COLO668 (cell line): ENCODE data around the gene ARHGAP23.
"Not testable (repeated sequence)": the region's sequence is repeated elsewhere in the genome, so short reads cannot be mapped to it uniquely, and the experiment has no call there.

ENCODE experiments used
- DNase-seq: peaks from one replicate; lab custom pipeline; 2025; ENCODE audit not compliant: unreplicated experiment; lab: John Stamatoyannopoulos, UW

ARHGAP23 gene

DNA sequence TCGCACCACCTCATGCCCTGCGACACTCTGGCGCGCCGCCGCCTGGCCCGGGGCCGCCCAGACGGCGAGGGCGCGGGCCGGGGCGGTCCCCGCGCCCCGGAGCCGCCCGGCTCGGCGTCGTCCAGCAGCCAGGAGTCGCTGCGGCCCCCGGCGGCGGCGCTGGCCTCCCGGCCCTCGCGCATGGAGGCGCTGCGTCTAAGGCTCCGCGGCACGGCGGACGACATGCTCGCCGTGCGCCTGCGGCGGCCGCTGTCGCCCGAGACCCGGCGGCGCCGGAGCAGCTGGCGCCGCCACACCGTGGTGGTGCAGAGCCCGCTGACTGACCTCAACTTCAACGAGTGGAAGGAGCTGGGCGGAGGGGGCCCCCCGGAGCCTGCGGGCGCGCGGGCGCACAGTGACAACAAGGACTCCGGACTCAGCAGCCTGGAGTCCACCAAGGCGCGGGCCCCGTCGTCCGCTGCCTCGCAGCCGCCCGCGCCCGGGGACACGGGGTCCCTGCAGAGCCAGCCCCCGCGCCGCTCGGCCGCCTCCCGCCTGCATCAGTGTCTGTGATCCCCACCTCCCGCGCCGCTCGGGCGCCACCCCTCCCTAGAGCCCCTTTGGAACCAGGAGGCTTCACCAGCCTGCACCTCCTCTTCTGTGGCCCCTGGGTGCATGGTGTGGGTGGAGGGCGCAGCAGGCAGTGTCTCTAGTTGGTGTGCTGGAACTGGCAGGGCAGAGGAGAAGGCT is 82.3 kb downstream of the ARHGAP23 start:
- peak; percentile 38 for DNase-seq

GRCh38 chr17:38511150-38512108 is 83.2 kb downstream of the ARHGAP23 start:
- DNase-seq, result no peak

DNA sequence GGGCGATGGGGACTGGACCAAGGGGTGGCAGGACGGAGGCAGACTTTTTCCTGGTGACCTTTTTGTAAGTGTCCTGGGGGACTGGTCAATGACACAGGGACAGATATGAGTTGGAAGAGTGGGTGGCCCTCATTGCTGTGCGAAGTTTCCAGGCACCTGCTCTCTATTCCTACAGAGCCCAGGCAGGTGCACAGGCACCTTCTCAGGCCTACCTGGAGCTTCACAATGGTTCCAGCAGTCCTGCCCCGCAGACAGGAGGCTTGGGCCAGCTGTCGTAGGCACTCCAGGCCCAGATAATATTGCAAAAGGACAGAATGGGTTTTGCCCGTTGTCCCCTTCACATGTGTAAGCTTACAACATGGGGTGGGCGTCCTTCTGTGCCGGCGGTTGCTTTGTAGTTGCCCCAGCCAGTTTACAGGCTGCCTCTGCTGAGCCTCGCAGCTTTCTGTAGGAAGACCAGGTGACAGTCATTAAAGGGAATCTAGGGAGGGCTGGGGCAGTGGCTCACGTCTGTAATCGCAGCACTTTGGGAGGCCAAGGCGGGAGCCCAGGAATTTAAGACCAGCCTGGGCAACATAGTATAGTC is 84.3 kb downstream of the ARHGAP23 start:
- DNase-seq, result no peak

GRCh38 chr17:38526526-38526925 is 98.3 kb downstream of the ARHGAP23 start:
- not testable (repeated sequence) for DNase-seq

DNA sequence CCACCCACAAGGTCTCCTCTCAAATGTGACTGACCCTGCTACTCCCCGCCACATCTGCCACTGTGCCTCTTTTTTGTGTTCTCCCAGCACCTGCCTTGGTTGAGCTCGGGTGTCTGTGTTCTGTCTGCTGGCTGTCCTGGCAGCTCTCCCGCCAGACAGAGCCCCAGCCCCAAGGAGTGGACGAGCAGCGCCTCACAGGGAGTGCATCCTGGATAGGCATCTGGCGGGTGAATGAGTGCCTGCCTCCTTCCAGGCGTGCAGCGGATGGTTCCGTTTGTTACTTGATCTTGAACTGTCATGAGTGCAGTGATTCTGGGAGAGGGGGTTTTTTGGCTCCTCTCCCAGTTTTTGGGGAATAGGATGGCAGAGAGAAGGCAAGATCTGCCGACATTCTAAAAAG is 99.9 kb downstream of the ARHGAP23 start:
- DNase-seq, result not testable (repeated sequence)

DNA sequence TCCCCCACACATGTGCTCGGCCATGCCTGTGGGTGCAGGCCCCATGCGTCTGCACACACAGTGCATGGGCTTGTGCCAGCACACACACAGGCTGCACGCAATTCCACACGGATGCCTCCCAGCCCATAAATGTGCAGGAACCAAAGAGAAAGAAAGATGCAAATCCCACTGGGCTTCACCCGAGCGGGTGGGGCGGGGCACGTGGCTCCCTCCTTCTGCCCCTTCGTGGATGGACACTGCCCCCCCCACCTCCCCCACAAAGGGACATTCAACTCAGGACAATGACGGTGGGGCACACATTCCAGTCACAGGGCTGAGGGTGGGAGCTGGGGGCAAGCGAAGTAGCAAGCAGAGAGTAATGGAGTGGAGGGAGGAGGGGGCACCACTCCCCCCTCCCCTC is 102.6 kb downstream of the ARHGAP23 start:
- not testable (repeated sequence) for DNase-seq

DNA sequence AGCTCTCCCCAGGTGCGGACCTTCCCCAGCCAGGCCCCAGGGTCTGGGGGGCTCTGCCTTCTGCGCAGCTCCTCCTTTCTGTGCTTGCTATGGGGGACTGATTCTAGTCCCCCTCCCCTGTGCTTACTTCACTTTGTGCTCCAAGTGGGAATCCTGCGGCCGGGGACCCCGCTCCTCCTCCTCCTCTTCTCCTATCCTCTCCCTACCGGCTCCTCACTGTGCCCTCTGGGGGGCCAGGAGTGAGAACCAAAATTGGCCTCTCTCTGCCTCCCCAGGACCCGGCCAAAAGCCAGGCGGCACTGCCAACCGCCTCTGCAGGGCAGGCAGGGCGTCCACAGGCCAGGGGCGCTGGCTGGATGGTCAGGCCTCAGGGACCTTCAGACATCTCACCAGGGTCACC is 103.5 kb downstream of the ARHGAP23 start:
- DNase-seq, result not testable (repeated sequence)

- no peak for DNase-seq
Observed at GRCh38 chr17:38532451-38532850, 104.2 kb downstream of the ARHGAP23 start.

DNA sequence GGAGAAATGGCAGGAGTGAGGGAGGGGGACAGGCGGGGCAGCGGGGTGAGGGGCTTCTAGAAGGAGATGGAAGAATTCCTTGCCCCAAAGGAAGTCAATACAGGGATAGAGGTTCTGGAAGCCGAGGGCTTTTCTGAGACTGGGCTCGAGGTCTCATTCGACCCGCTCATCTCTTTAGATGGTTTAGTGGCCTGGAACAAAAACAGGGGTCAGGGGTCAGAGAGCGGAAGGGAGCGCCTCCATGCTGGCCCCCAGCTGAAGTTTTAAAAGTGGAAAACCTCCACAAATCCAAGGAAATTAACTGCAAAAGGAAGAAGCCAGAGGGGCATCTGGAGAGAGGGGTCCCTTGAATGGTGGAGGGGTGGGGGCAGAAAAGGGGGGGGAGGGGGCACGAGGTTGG is 105.0 kb downstream of the ARHGAP23 start:
- DNase-seq, result no peak

- DNase-seq, result no peak
Observed at GRCh38 chr17:38533866-38534497, 105.7 kb downstream of the ARHGAP23 start.

GRCh38 chr17:38534498-38534885 is 106.2 kb downstream of the ARHGAP23 start:
- DNase-seq, result no peak

GRCh38 chr17:38535886-38536285 is 107.6 kb downstream of the ARHGAP23 start:
- DNase-seq, result no peak

DNA sequence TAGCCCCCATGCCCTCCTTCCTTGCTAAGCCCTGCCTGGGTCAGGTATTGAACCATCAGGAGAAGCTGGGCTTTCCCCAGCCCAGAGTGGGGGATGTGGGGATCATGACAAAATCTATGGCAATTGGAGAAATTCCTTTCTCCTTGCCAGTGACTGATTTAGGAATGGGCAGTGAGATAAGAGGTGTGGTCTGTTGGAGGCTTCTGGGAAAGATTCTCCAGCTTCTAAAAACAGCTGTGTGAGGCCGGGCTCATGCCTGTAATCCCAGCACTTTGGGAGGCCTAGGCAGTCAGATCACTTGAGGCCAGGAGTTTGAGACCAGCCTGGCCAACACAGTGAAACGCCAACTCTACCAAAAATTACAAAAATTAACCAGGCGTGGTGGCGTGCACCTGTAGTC is 108.4 kb downstream of the ARHGAP23 start:
- DNase-seq, result no peak

- peak; percentile 59 for DNase-seq
Observed at GRCh38 chr17:38538906-38539305, 110.6 kb downstream of the ARHGAP23 start.

GRCh38 chr17:38539386-38539785 is 111.1 kb downstream of the ARHGAP23 start:
- DNase-seq, result peak; percentile 84

GRCh38 chr17:38540514-38541045 is 112.3 kb downstream of the ARHGAP23 start:
- DNase-seq, result no peak

- DNase-seq, result no peak
Observed at GRCh38 chr17:38541281-38541680, 113.0 kb downstream of the ARHGAP23 start.

DNA sequence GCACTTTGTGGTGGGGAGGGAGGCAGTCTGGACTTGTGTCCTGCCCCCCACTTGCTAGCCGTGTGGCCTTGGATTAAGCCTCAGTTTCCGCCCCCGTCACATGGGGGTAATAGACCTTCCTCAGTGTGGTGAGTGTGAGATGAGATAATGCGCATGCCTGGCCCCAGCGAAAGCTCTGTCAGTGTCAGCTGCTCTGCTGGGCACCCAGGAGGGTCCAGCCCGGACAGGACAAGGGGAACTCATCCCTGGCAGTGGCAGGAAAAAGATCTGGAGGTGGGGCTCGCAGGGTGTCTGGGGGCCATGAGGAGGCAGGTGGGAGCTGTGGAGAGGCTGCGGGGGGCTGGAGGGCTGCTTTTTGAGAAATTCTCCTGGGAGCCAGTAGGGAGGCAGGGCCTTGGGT is 114.0 kb downstream of the ARHGAP23 start:
- no peak for DNase-seq

- no peak for DNase-seq
Observed at GRCh38 chr17:38543403-38544174, 115.3 kb downstream of the ARHGAP23 start.

- no peak for DNase-seq
Observed at GRCh38 chr17:38544175-38544838, 116.0 kb downstream of the ARHGAP23 start.
